H1 (cell line): ENCODE data around the gene ANKRD2. TPM values are rescaled to one million over a fixed set of nuclear protein-coding genes. Genes with fewer than 3 reads are reported as not detected.

Experiments
- CTCF ChIA-PET: fragments of 300-600 bp; sonication (Branson Sonifier 250); formaldehyde crosslinking; loops from one replicate; lab custom pipeline; 2021; ENCODE audit not compliant: partially characterized antibody; lab: Charles Lee
- POLR2A ChIA-PET: fragments of 300-600 bp; sonication (Branson Sonifier 250); formaldehyde crosslinking; loops from one replicate; lab custom pipeline; 2021; ENCODE audit warnings: inconsistent platforms; ENCODE audit not compliant: partially characterized antibody; lab: Charles Lee
- DNase-seq, 2 experiments: peaks; one replicate each; pipeline versions ENCODE4 v3.0.0 to v3.0.0-alpha.2; 2010 to 2022; ENCODE audit warnings: low spot score in 2 of 2, low read depth in 1 of 2, mixed read lengths in 1 of 2
- FAIRE-seq: peaks from 2 replicates; lab custom pipeline; 2011; peaks lifted over from hg19 to GRCh38; lab: Jason Lieb, UNC
- H2AFZ ChIP-seq: 2 replicates; pipeline ENCODE4 v1.8.1; 2012; ENCODE audit warnings: low read length, inconsistent platforms
- H2AK5ac ChIP-seq: 2 replicates; pipeline ENCODE4 v1.6.1; 2013; ENCODE audit warnings: low read depth, low read length
- H2BK120ac ChIP-seq: replicated peaks from 2 replicates; pipeline ENCODE3; 2013; ENCODE audit warnings: low read depth, low read length, inconsistent platforms
- H2BK12ac ChIP-seq: 2 replicates; pipeline ENCODE4 v1.6.1; 2013; ENCODE audit warnings: low read depth, low read length
- H2BK15ac ChIP-seq: 2 replicates; pipeline ENCODE4 v1.6.1; 2013; ENCODE audit warnings: low read length
- H2BK20ac ChIP-seq: 2 replicates; pipeline ENCODE4 v1.6.1; 2013; ENCODE audit warnings: low read length
- H2BK5ac ChIP-seq: 2 replicates; pipeline ENCODE4 v1.6.1; 2013; ENCODE audit warnings: low read depth, low read length
- H3K14ac ChIP-seq: 2 replicates; pipeline ENCODE4 v1.6.1; 2013; ENCODE audit warnings: inconsistent platforms; ENCODE audit not compliant: insufficient read length
- H3K18ac ChIP-seq: 2 replicates; pipeline ENCODE4 v1.6.1; 2013; ENCODE audit warnings: low read length; ENCODE audit errors: extremely low read depth
- H3K23ac ChIP-seq: 2 replicates; pipeline ENCODE4 v1.6.1; 2013; ENCODE audit warnings: inconsistent platforms; ENCODE audit not compliant: insufficient read length
- H3K23me2 ChIP-seq: 2 replicates; pipeline ENCODE4 v1.6.1; 2013; ENCODE audit warnings: low read depth, low read length
- H3K27ac ChIP-seq: 2 replicates; pipeline ENCODE4 v1.6.1; 2011; ENCODE audit warnings: low read depth, low read length, inconsistent platforms
- H3K27me3 ChIP-seq, 4 experiments: replicated peaks in 1 of 4; 1 replicate in 1 of 4; 2 replicates in 3 of 4; pipeline versions ENCODE4 v1.6.1 to v1.8.1; 2011 to 2013; ENCODE audit warnings: low read length in 3 of 4, mild to moderate bottlenecking in 3 of 4, inconsistent platforms in 2 of 4, mixed read lengths in 2 of 4, moderate library complexity in 1 of 4; ENCODE audit not compliant: control insufficient read depth in 3 of 4, insufficient read depth in 3 of 4; ENCODE audit errors: extremely low read depth in 1 of 4
- H3K36me3 ChIP-seq, 4 experiments: 2 replicates each; pipeline versions ENCODE4 v1.6.1 to v1.8.1; 2011 to 2013; ENCODE audit warnings: mild to moderate bottlenecking in 4 of 4, low read length in 3 of 4, moderate library complexity in 2 of 4, control low read depth in 1 of 4, inconsistent platforms in 1 of 4; ENCODE audit not compliant: insufficient read depth in 4 of 4, control insufficient read depth in 2 of 4
- H3K4ac ChIP-seq: replicated peaks from 2 replicates; pipeline ENCODE3; 2013; ENCODE audit warnings: low read length, low read depth, mixed read lengths, inconsistent platforms; ENCODE audit not compliant: insufficient read length
- H3K4me1 ChIP-seq, 4 experiments: replicated peaks in 1 of 4; 1 replicate in 1 of 4; 2 replicates in 3 of 4; pipeline versions ENCODE4 v1.6.1 to v1.8.1; 2011 to 2013; ENCODE audit warnings: low read length in 3 of 4, inconsistent platforms in 2 of 4, mixed read lengths in 1 of 4; ENCODE audit not compliant: insufficient read depth in 4 of 4, control insufficient read depth in 3 of 4
- H3K4me2 ChIP-seq, 2 experiments: 2 replicates each; pipeline versions ENCODE4 v1.6.1 to v1.8.1; 2011 to 2013; ENCODE audit warnings: low read depth in 2 of 2, low read length in 2 of 2, control low read depth in 1 of 2, inconsistent platforms in 1 of 2, mild to moderate bottlenecking in 1 of 2; ENCODE audit not compliant: insufficient read depth in 1 of 2
- H3K4me3 ChIP-seq, 4 experiments: fragments of 200-600, 300-600 bp in 1 of 4; sonication (generic), shearing (Covaris generic), sonication (Bioruptor Twin) in 1 of 4; 2 replicates each; pipeline versions ENCODE4 v1.5.1 to v1.8.1; 2011 to 2016; ENCODE audit warnings: low read length in 4 of 4, low read depth in 3 of 4, control low read depth in 2 of 4, inconsistent platforms in 2 of 4, mild to moderate bottlenecking in 2 of 4, mixed read lengths in 1 of 4, moderate library complexity in 1 of 4; ENCODE audit not compliant: insufficient read depth in 2 of 4; ENCODE audit errors: extremely low read depth in 1 of 4
- H3K56ac ChIP-seq: replicated peaks from 2 replicates; pipeline ENCODE3; 2013; ENCODE audit warnings: low read depth, mild to moderate bottlenecking, mixed read lengths, low read length, inconsistent platforms; ENCODE audit not compliant: insufficient read length
- H3K79me1 ChIP-seq: 2 replicates; pipeline ENCODE4 v1.6.1; 2013; ENCODE audit warnings: low read depth, low read length, control low read depth
- H3K79me2 ChIP-seq, 2 experiments: 2 replicates each; pipeline versions ENCODE4 v1.6.1 to v1.8.1; 2012 to 2013; ENCODE audit warnings: low read length in 2 of 2, mild to moderate bottlenecking in 2 of 2, inconsistent platforms in 1 of 2; ENCODE audit not compliant: insufficient read depth in 2 of 2, control insufficient read depth in 1 of 2
- H3K9ac ChIP-seq, 4 experiments: replicated peaks in 1 of 4; 1 replicate in 1 of 4; 2 replicates in 3 of 4; pipeline versions ENCODE4 v1.6.1 to v1.8.1; 2011 to 2013; ENCODE audit warnings: low read depth in 3 of 4, low read length in 3 of 4, control low read depth in 2 of 4, mild to moderate bottlenecking in 2 of 4, moderate library complexity in 2 of 4, inconsistent platforms in 1 of 4; ENCODE audit errors: extremely low read depth in 1 of 4
- H3K9me3 ChIP-seq, 2 experiments: 2 replicates each; pipeline versions ENCODE4 v1.6.1 to v1.8.1; 2012 to 2013; ENCODE audit warnings: mild to moderate bottlenecking in 2 of 2, moderate library complexity in 2 of 2, control low read depth in 1 of 2, inconsistent platforms in 1 of 2, low read depth in 1 of 2, low read length in 1 of 2, mixed read lengths in 1 of 2; ENCODE audit not compliant: insufficient read depth in 2 of 2
- H4K20me1 ChIP-seq, 2 experiments: replicated peaks in 1 of 2; 2 replicates each; pipeline versions ENCODE3 to v1.8.1; 2011 to 2013; ENCODE audit warnings: inconsistent platforms in 2 of 2, low read length in 2 of 2, mild to moderate bottlenecking in 1 of 2; ENCODE audit not compliant: insufficient read depth in 2 of 2, control insufficient read depth in 1 of 2
- H4K5ac ChIP-seq: 2 replicates; pipeline ENCODE4 v1.6.1; 2013; ENCODE audit warnings: low read length, low read depth, mixed read lengths, inconsistent platforms; ENCODE audit not compliant: insufficient read length
- H4K8ac ChIP-seq: 2 replicates; pipeline ENCODE4 v1.8.0; 2013; ENCODE audit warnings: mild to moderate bottlenecking, moderate library complexity, low read length, inconsistent platforms; ENCODE audit not compliant: insufficient read depth; ENCODE audit errors: extremely low read depth
- H4K91ac ChIP-seq: replicated peaks from 2 replicates; pipeline ENCODE3; 2013; ENCODE audit warnings: low read length, mixed read lengths, inconsistent platforms; ENCODE audit not compliant: insufficient read length
- BCL11A ChIP-seq, 2 experiments: IDR thresholded peaks; one replicate each; pipeline ENCODE4 v1.6.1; 2011; ENCODE audit warnings: low read depth in 2 of 2, low read length in 2 of 2, mild to moderate bottlenecking in 2 of 2
- EGR1 ChIP-seq: IDR thresholded peaks from 2 replicates; pipeline ENCODE4 v1.6.1; 2011; ENCODE audit warnings: low read depth, low read length, borderline replicate concordance
- HDAC6 ChIP-seq: IDR thresholded peaks from one replicate; pipeline ENCODE4 v1.7.1; 2012; ENCODE audit warnings: low read depth, mild to moderate bottlenecking, inconsistent platforms, low read length, moderate library complexity
- JUND ChIP-seq: IDR thresholded peaks from 2 replicates; pipeline ENCODE4 v1.6.1; 2011; ENCODE audit warnings: mild to moderate bottlenecking, improper control_type of control experiment, low read length
- NANOG ChIP-seq: IDR thresholded peaks from 2 replicates; pipeline ENCODE4 v1.6.1; 2011; ENCODE audit warnings: low read length, low read depth, mild to moderate bottlenecking, inconsistent platforms; ENCODE audit not compliant: insufficient read depth, poor library complexity, severe bottlenecking
- RNF2 ChIP-seq: fragments of 200-900, 300-1000 bp; sonication (generic); IDR thresholded peaks from 2 replicates; pipeline ENCODE4 v1.7.1; 2016; ENCODE audit warnings: borderline replicate concordance, low read depth, mild to moderate bottlenecking, antibody characterized with exemption, low read length; ENCODE audit not compliant: poor library complexity, severe bottlenecking; ENCODE audit errors: missing control alignments
- SRF ChIP-seq: IDR thresholded peaks from 2 replicates; pipeline ENCODE4 v1.6.1; 2011; ENCODE audit warnings: mild to moderate bottlenecking, low read depth, low read length, moderate library complexity
- WGBS, 2 experiments: shearing (Covaris generic) in 1 of 2; methylation state at CpG; one replicate each; pipeline versions ENCODE4 v1.1.6 to v1.1.7; 2013 to 2015; ENCODE audit warnings: low lambda C conversion rate in 2 of 2, mixed read lengths in 2 of 2, inconsistent platforms in 1 of 2, low coverage in 1 of 2, missing lambda C conversion rate in 1 of 2; ENCODE audit not compliant: insufficient replicate concordance in 2 of 2, insufficient coverage in 1 of 2, insufficient read length in 1 of 2; ENCODE audit errors: extremely low coverage in 1 of 2, missing lambda C conversion rate in 1 of 2; 5-methylcytosine and 5-hydroxymethylcytosine counted together
- polyA plus RNA-seq, 7 experiments: library from polyadenylated mRNA; depleted of rRNA in 3 of 7; stranded (reverse) in 5 of 7; unstranded in 2 of 7; fragments of >200 nt in 5 of 7; fragments of 200-250 nt in 2 of 7; gene quantifications; 1 replicate in 5 of 7; 2 replicates in 1 of 7; 4 replicates in 1 of 7; pipeline versions ENCODE4 v1.2.1 to v1.2.3, GENCODE V29; 2011 to 2013; ENCODE audit warnings: missing spikeins in 2 of 7, mixed read lengths in 2 of 7
- total RNA-seq: library from RNA; stranded (reverse); fragmentation: NEBNext Ultra II Directional; extraction: Animal tissue kit (Norgen Biotek cat#: 25700); gene quantifications from 2 replicates; pipeline ENCODE4 v1.2.1, GENCODE V29; 2021
- TF ChIP-seq, protein P1 (sequence below), 3 experiments: IDR thresholded peaks; 1 replicate in 2 of 3; 2 replicates in 1 of 3; pipeline versions ENCODE4 v1.5.1 to v1.6.1; 2011; ENCODE audit warnings: low read length in 3 of 3, mild to moderate bottlenecking in 3 of 3, inconsistent platforms in 2 of 3, low read depth in 1 of 3, moderate library complexity in 1 of 3; ENCODE audit not compliant: insufficient read depth in 1 of 3; ENCODE audit errors: control extremely low read depth in 1 of 3

ANKRD2 gene
- total and polyA plus RNA-seq, 2 of the 8 experiments (the other 6 are each of a cell fraction or from before 2014, with no cell fraction given): not detected

DNA sequence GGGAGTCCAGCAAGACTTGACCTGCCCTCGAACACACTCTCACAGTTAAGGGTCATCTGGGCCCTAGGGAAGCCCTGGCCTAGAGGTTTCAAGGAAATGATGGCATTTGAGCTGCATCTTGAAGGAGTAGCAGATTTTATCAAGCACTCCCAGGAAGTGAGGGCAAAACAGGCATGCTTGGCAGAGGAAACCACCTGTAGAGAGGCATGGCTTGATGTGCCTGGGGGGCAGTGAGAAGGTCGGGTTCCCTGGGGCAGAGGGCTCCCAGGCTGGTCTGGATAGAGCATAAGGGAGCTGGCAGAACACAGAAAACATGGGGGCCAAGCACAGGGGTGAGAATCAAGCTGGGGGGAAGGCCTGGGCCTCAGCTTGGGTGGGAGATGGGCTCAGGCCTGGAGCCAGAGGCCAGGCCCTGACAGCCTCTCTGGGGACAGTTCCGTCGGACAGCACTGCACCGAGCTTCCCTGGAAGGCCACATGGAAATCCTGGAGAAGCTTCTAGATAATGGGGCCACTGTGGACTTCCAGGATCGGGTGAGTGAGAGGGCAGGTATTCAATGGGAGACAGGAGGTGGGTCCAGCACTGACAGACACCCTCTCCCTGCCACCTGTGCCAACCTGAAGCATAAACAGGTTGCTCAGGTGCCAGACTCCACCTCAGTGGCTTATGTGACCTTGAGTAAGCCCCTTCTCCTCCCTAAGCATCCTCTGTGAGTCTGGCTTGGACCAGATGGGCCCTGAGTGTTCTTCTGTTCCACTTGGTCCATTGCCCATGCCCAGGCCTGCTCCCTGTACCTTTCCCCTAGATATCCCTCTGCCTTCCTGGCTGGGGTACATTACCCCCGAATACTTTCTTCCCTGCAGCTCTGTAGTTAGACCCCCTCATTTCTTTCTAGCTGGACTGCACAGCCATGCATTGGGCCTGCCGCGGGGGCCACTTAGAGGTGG, 8.1 kb downstream of the ANKRD2 start:
- H3K4me1 ChIP-seq: peaks cover 0 to 6% (median 2%) of the 10 kb centered on the region in 4 experiments; a peak in 2 of 7 replicates
- no peak overlapping the region for H4K5ac ChIP-seq
- no peak overlapping the region for H3K4ac ChIP-seq
- H4K8ac ChIP-seq: no peak overlapping the region
- POLR2A ChIA-PET: interaction anchor here (1.7 kb wide), 1 partner anchor 9 kb away, joined by 8 read pairs; the partner anchor contains the start of gene ANKRD2
- FAIRE-seq: no peak
- no peaks in the 10 kb centered on the region for H3K23me2 ChIP-seq
- no peak overlapping the region for H2BK120ac ChIP-seq
- H3K79me1 ChIP-seq: no peaks in the 10 kb centered on the region
- H3K79me2 ChIP-seq: no peaks in the 10 kb centered on the region
- no peaks in the 10 kb centered on the region for H3K9me3 ChIP-seq
- no peak overlapping the region for H3K9ac ChIP-seq
- H3K36me3 ChIP-seq: no peaks in the 10 kb centered on the region
- no peak overlapping the region for H3K56ac ChIP-seq
- H2BK5ac ChIP-seq: no peak overlapping the region
- 0 out of 2 replicates have a peak overlapping the region, but pooled peaks have one; percentile 25 for H2BK15ac ChIP-seq
- H3K4me3 ChIP-seq: no peak overlapping the region
- no peak overlapping the region; the same call in 1 of the 2 replicates for H2AFZ ChIP-seq
- CTCF ChIA-PET: interaction anchor here (0.8 to 9.5 kb wide), 8 partner anchors 7 to 116 kb away, joined by 3 to 108 read pairs (median 4); partner anchors contain the start of genes ANKRD2 and C10orf62
- no peak overlapping the region for H3K23ac ChIP-seq
- no peak overlapping the region for H3K14ac ChIP-seq
- no peak overlapping the region for H4K91ac ChIP-seq
- no peak overlapping the region for H3K18ac ChIP-seq
- H3K4me2 ChIP-seq: no peak overlapping the region
- H4K20me1 ChIP-seq: no peaks in the 10 kb centered on the region
- no peak overlapping the region for H2BK12ac ChIP-seq
- H2BK20ac ChIP-seq: no peak overlapping the region
- H3K27ac ChIP-seq: no peak overlapping the region
- DNase-seq: no peak
- no peak overlapping the region for H2AK5ac ChIP-seq
- WGBS, 2 experiments: 90% methylated on average over 9 of the region's 9 CpGs; no CpG with 5 or more reads in 1 of the 2 experiments
- H3K27me3 ChIP-seq: no peaks in the 10 kb centered on the region; a peak in 1 of 7 replicates
- TF ChIP-seq, protein P1, sequence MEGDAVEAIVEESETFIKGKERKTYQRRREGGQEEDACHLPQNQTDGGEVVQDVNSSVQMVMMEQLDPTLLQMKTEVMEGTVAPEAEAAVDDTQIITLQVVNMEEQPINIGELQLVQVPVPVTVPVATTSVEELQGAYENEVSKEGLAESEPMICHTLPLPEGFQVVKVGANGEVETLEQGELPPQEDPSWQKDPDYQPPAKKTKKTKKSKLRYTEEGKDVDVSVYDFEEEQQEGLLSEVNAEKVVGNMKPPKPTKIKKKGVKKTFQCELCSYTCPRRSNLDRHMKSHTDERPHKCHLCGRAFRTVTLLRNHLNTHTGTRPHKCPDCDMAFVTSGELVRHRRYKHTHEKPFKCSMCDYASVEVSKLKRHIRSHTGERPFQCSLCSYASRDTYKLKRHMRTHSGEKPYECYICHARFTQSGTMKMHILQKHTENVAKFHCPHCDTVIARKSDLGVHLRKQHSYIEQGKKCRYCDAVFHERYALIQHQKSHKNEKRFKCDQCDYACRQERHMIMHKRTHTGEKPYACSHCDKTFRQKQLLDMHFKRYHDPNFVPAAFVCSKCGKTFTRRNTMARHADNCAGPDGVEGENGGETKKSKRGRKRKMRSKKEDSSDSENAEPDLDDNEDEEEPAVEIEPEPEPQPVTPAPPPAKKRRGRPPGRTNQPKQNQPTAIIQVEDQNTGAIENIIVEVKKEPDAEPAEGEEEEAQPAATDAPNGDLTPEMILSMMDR (IDR thresholded peaks at IDR 0.05; ENCODE audit: control extremely low read depth in 1 of 3, insufficient read depth in 1 of 3, low read depth in 1 of 3, low read length in 3 of 3): no peak
- no peak for TF ChIP-seq EGR1
- no peak for TF ChIP-seq HDAC6
- no peak for TF ChIP-seq SRF
- no peak for TF ChIP-seq RNF2
- no peak for TF ChIP-seq BCL11A (IDR thresholded peaks at IDR 0.05; ENCODE audit: low read depth in 2 of 2, low read length in 2 of 2)
- TF ChIP-seq NANOG: no peak
- no peak for TF ChIP-seq JUND
